CD8-positive, alpha-beta memory T cell (primary cell): ENCODE results near the gene HECTD4. TPM values are rescaled to one million over a fixed set of nuclear protein-coding genes. Genes with fewer than 3 reads are reported as not detected.

ENCODE experiments used
- CTCF ChIA-PET: fragments of 350-600 bp; sonication (Branson Sonifier 250); formaldehyde crosslinking; loops from one replicate; lab custom pipeline; 2021; ENCODE audit warnings: antibody characterized with exemption; lab: Charles Lee
- POLR2A ChIA-PET: fragments of 350-600 bp; sonication (Branson Sonifier 250); formaldehyde crosslinking; loops from one replicate; lab custom pipeline; 2021; ENCODE audit warnings: antibody characterized with exemption; lab: Charles Lee
- DNase-seq, 5 donors: peaks; one replicate each; pipeline versions ENCODE4 v3.0.0 to v3.0.0-alpha.2; 2020 to 2022; ENCODE audit warnings: mixed read lengths in 1 of 5
- H3K27ac ChIP-seq: one replicate; pipeline ENCODE4 v1.7.0; 2013; ENCODE audit warnings: low read depth, mild to moderate bottlenecking, low read length, moderate library complexity
- H3K27me3 ChIP-seq: 2 replicates; pipeline ENCODE4 v1.7.0; 2013; ENCODE audit warnings: low read length, mild to moderate bottlenecking; ENCODE audit not compliant: insufficient read depth, poor library complexity, severe bottlenecking
- H3K36me3 ChIP-seq: 2 replicates; pipeline ENCODE4 v1.7.0; 2013; ENCODE audit warnings: mild to moderate bottlenecking, low read length, moderate library complexity; ENCODE audit not compliant: insufficient read depth
- H3K4me1 ChIP-seq: 2 replicates; pipeline ENCODE4 v1.7.0; 2013; ENCODE audit warnings: mild to moderate bottlenecking, low read length, moderate library complexity; ENCODE audit not compliant: insufficient read depth
- H3K4me3 ChIP-seq: 2 replicates; pipeline ENCODE4 v1.7.0; 2013; ENCODE audit warnings: mild to moderate bottlenecking, low read length
- H3K9me3 ChIP-seq: 2 replicates; pipeline ENCODE4 v1.7.0; 2013; ENCODE audit warnings: mild to moderate bottlenecking, low read length
- H3K27ac Mint-ChIP-seq, 8 donors: one replicate each; pipeline ENCODE4 v1.8.0; 2020 to 2021; ENCODE audit warnings: mixed read lengths in 8 of 8, mild to moderate bottlenecking in 6 of 8, inconsistent platforms in 3 of 8, moderate library complexity in 3 of 8
- H3K27me3 Mint-ChIP-seq, 2 donors: one replicate each; pipeline ENCODE4 v1.8.0; 2020 to 2021; ENCODE audit warnings: mixed read lengths in 2 of 2, mild to moderate bottlenecking in 1 of 2, moderate library complexity in 1 of 2
- H3K36me3 Mint-ChIP-seq, 3 donors: one replicate each; pipeline ENCODE4 v1.8.0; 2020 to 2021; ENCODE audit warnings: mixed read lengths in 3 of 3, inconsistent platforms in 1 of 3, mild to moderate bottlenecking in 1 of 3
- H3K4me1 Mint-ChIP-seq, 3 donors: one replicate each; pipeline ENCODE4 v1.8.0; 2020 to 2021; ENCODE audit warnings: mixed read lengths in 3 of 3, inconsistent platforms in 1 of 3, mild to moderate bottlenecking in 1 of 3
- H3K4me3 Mint-ChIP-seq, 7 donors: one replicate each; pipeline ENCODE4 v1.8.0; 2020 to 2021; ENCODE audit warnings: mixed read lengths in 7 of 7, mild to moderate bottlenecking in 6 of 7, moderate library complexity in 4 of 7, inconsistent platforms in 2 of 7
- H3K9me3 Mint-ChIP-seq, 5 donors: one replicate each; pipeline ENCODE4 v1.8.0; 2020 to 2022; ENCODE audit warnings: mixed read lengths in 5 of 5, mild to moderate bottlenecking in 3 of 5, moderate library complexity in 2 of 5, inconsistent platforms in 1 of 5
- polyA plus RNA-seq: library from polyadenylated mRNA; unstranded; fragments of 300-500 nt; fragmentation: Illumina TruSeq; gene quantifications from one replicate; pipeline ENCODE4 v1.2.3, GENCODE V29; 2021
- total RNA-seq, 2 experiments: library from RNA; stranded (reverse); gene quantifications; one replicate each; pipeline ENCODE4 v1.2.3, GENCODE V29; 2021

Gene HECTD4
- total and polyA plus RNA-seq, 3 experiments from 2014 or later = 3.1 to 32.8 (median 29.7) TPM

GRCh38 chr12:112307317-112308011 lies 74.8 kb downstream of the HECTD4 start:
- Mint-ChIP-seq H3K36me3 (peaks cover 1 to 69% (median 19%) of the 10 kb centered on the region in 3 donors), H3K4me1 (peaks cover 9 to 14% (median 9%) of the 10 kb centered on the region in 3 donors), H3K27ac (no peak overlapping the region), H3K9me3 (no peaks in the 10 kb centered on the region), H3K4me3 (no peak overlapping the region), H3K27me3 (no peaks in the 10 kb centered on the region)
- no peaks in the 10 kb centered on the region for H3K27me3 ChIP-seq
- no peaks in the 10 kb centered on the region for H3K9me3 ChIP-seq
- H3K27ac ChIP-seq = no peak overlapping the region
- H3K4me3 ChIP-seq = no peak overlapping the region
- no peaks in the 10 kb centered on the region for H3K4me1 ChIP-seq
- DNase-seq = no peak
- CTCF ChIA-PET = no interaction called here
- POLR2A ChIA-PET = no interaction called here
- H3K36me3 ChIP-seq = peaks cover 14% of the 10 kb centered on the region

GRCh38 chr12:112305951-112306350 lies 76.3 kb downstream of the HECTD4 start:
- Histone ChIP-seq H3K4me1 (no peaks in the 10 kb centered on the region), H3K4me3 (no peak overlapping the region), H3K27ac (no peak overlapping the region), H3K36me3 (peaks cover 14% of the 10 kb centered on the region), H3K9me3 (no peaks in the 10 kb centered on the region), H3K27me3 (no peaks in the 10 kb centered on the region)
- Mint-ChIP-seq H3K27me3 (no peaks in the 10 kb centered on the region), H3K9me3 (no peaks in the 10 kb centered on the region), H3K36me3 (peaks cover 0 to 67% (median 23%) of the 10 kb centered on the region in 3 donors), H3K4me1 (peaks cover 9 to 14% (median 9%) of the 10 kb centered on the region in 3 donors), H3K27ac (peak overlapping the region in 3 of 8 donors; percentile 2 to 72 (median 59)), H3K4me3 (no peak overlapping the region)
- no peak for DNase-seq
- ChIA-PET POLR2A (no interaction called here), CTCF (no interaction called here)

- Mint-ChIP-seq H3K36me3 (peaks cover 0 to 66% (median 25%) of the 10 kb centered on the region in 3 donors), H3K27me3 (no peaks in the 10 kb centered on the region), H3K27ac (peak overlapping the region in 1 of 8 donors; percentile 33), H3K4me3 (no peak overlapping the region), H3K9me3 (no peaks in the 10 kb centered on the region), H3K4me1 (peaks cover 9 to 14% (median 9%) of the 10 kb centered on the region in 3 donors)
- H3K4me3 ChIP-seq = no peak overlapping the region
- H3K9me3 ChIP-seq = no peaks in the 10 kb centered on the region
- H3K27me3 ChIP-seq = no peaks in the 10 kb centered on the region
- ChIA-PET POLR2A (interaction anchor here (0.5 kb wide), 1 partner anchor 880 kb away, joined by 3 read pairs; no protein-coding TSS in a partner anchor), CTCF (no interaction called here)
- peaks cover 12% of the 10 kb centered on the region for H3K36me3 ChIP-seq
- no peak for DNase-seq
- no peak overlapping the region for H3K27ac ChIP-seq
- no peaks in the 10 kb centered on the region for H3K4me1 ChIP-seq
These were observed 77.8 kb downstream of the HECTD4 start for GRCh38 chr12:112304436-112304835.

- H3K36me3 Mint-ChIP-seq = peaks cover 0 to 64% (median 21%) of the 10 kb centered on the region in 3 donors
- Histone ChIP-seq H3K4me1 (no peaks in the 10 kb centered on the region), H3K9me3 (no peaks in the 10 kb centered on the region), H3K27me3 (no peaks in the 10 kb centered on the region), H3K27ac (no peak overlapping the region), H3K4me3 (no peak overlapping the region), H3K36me3 (peaks cover 7% of the 10 kb centered on the region)
- DNase-seq = no peak
- ChIA-PET CTCF (no interaction called here), POLR2A (no interaction called here)
- no peaks in the 10 kb centered on the region for H3K9me3 Mint-ChIP-seq
- H3K27ac Mint-ChIP-seq = peak overlapping the region in 4 of 8 donors; percentile 24 to 91 (median 84)
- no peak overlapping the region for H3K4me3 Mint-ChIP-seq
- peaks cover 9 to 14% (median 9%) of the 10 kb centered on the region in 3 donors for H3K4me1 Mint-ChIP-seq
- H3K27me3 Mint-ChIP-seq = no peaks in the 10 kb centered on the region
These were observed 78.4 kb downstream of the HECTD4 start for GRCh38 chr12:112303799-112304198.

GRCh38 chr12:112303004-112303403 lies 79.2 kb downstream of the HECTD4 start:
- DNase-seq = peak in 4 of 5 donors; percentile 8 to 76 (median 36)
- Mint-ChIP-seq H3K27ac (peak overlapping the region; percentile 8 to 91 (median 84)), H3K9me3 (no peaks in the 10 kb centered on the region), H3K4me3 (no peak overlapping the region), H3K36me3 (peaks cover 0 to 57% (median 18%) of the 10 kb centered on the region in 3 donors), H3K27me3 (no peaks in the 10 kb centered on the region), H3K4me1 (peaks cover 9 to 14% (median 9%) of the 10 kb centered on the region in 3 donors)
- H3K4me1 ChIP-seq = no peaks in the 10 kb centered on the region
- ChIA-PET CTCF (no interaction called here), POLR2A (no interaction called here)
- no peaks in the 10 kb centered on the region for H3K9me3 ChIP-seq
- H3K4me3 ChIP-seq = no peak overlapping the region
- H3K27ac ChIP-seq = no peak overlapping the region
- H3K27me3 ChIP-seq = no peaks in the 10 kb centered on the region
- peaks cover 4% of the 10 kb centered on the region for H3K36me3 ChIP-seq

- Histone ChIP-seq H3K36me3 (no peaks in the 10 kb centered on the region), H3K27me3 (no peaks in the 10 kb centered on the region), H3K4me1 (no peaks in the 10 kb centered on the region), H3K27ac (no peak overlapping the region), H3K4me3 (no peak overlapping the region), H3K9me3 (no peaks in the 10 kb centered on the region)
- H3K27me3 Mint-ChIP-seq = no peaks in the 10 kb centered on the region
- peak overlapping the region in 2 of 8 donors; percentile 46 to 74 for H3K27ac Mint-ChIP-seq
- CTCF ChIA-PET = no interaction called here
- H3K9me3 Mint-ChIP-seq = no peaks in the 10 kb centered on the region
- DNase-seq = no peak
- POLR2A ChIA-PET = no interaction called here
- H3K4me3 Mint-ChIP-seq = no peak overlapping the region
- H3K4me1 Mint-ChIP-seq = peaks cover 7 to 14% (median 9%) of the 10 kb centered on the region in 3 donors
- peaks cover 0 to 33% (median 11%) of the 10 kb centered on the region in 3 donors for H3K36me3 Mint-ChIP-seq
These were observed 82.5 kb downstream of the HECTD4 start for GRCh38 chr12:112299704-112300103.

- no peaks in the 10 kb centered on the region for H3K9me3 ChIP-seq
- no peaks in the 10 kb centered on the region for H3K27me3 ChIP-seq
- Mint-ChIP-seq H3K4me1 (peaks cover under 1 to 3% (median 2%) of the 10 kb centered on the region in 3 donors), H3K36me3 (peaks cover 6 to 26% (median 6%) of the 10 kb centered on the region in 3 donors), H3K9me3 (no peaks in the 10 kb centered on the region), H3K27me3 (no peaks in the 10 kb centered on the region), H3K4me3 (no peak overlapping the region), H3K27ac (no peak overlapping the region)
- DNase-seq = no peak
- no peaks in the 10 kb centered on the region for H3K4me1 ChIP-seq
- H3K36me3 ChIP-seq = no peaks in the 10 kb centered on the region
- CTCF ChIA-PET = no interaction called here
- no peak overlapping the region for H3K4me3 ChIP-seq
- POLR2A ChIA-PET = no interaction called here
- H3K27ac ChIP-seq = no peak overlapping the region
These were observed 85.0 kb downstream of the HECTD4 start for GRCh38 chr12:112297188-112297587.

GRCh38 chr12:112296183-112296582 lies 86.0 kb downstream of the HECTD4 start:
- Mint-ChIP-seq H3K27me3 (no peaks in the 10 kb centered on the region), H3K4me3 (no peak overlapping the region), H3K36me3 (peaks cover 2 to 24% (median 10%) of the 10 kb centered on the region in 3 donors), H3K27ac (no peak overlapping the region), H3K9me3 (no peaks in the 10 kb centered on the region), H3K4me1 (peaks cover 3 to 8% (median 5%) of the 10 kb centered on the region in 3 donors)
- Histone ChIP-seq H3K36me3 (no peaks in the 10 kb centered on the region), H3K27me3 (no peaks in the 10 kb centered on the region), H3K4me1 (no peaks in the 10 kb centered on the region), H3K4me3 (no peak overlapping the region), H3K27ac (no peak overlapping the region), H3K9me3 (no peaks in the 10 kb centered on the region)
- ChIA-PET CTCF (no interaction called here), POLR2A (no interaction called here)
- no peak for DNase-seq
